Panc1 (cell line): Measurements from ENCODE around the gene LACTBL1. TPM values are rescaled to one million over a fixed set of nuclear protein-coding genes. Genes with fewer than 3 reads are reported as not detected.

Experiments used
- ATAC-seq: fragments of 200-7000 bp; cut with Tn5 transposase; 2 replicates; pipeline ENCODE4 v1.9.1; 2020; ENCODE audit warnings: mild to moderate bottlenecking, moderate library complexity
- BruUV-seq: library from RNA; stranded (reverse); fragments of 400-500 nt; replicated peaks from 2 replicates; lab custom pipeline; 2021; lab: Mats Ljungman, UMichigan
- CTCF ChIA-PET: fragments of 300-600 bp; sonication (Branson Sonifier 250); formaldehyde crosslinking; loops from one replicate; lab custom pipeline; 2022; ENCODE audit warnings: antibody characterized with exemption; lab: Charles Lee
- POLR2A ChIA-PET: fragments of 300-600 bp; sonication (Branson Sonifier 250); formaldehyde crosslinking; loops from one replicate; lab custom pipeline; 2022; ENCODE audit warnings: antibody characterized with exemption; lab: Charles Lee
- DNase-seq: peaks from one replicate; pipeline ENCODE4 v3.0.0-alpha.2; 2010; ENCODE audit warnings: low read depth, low spot score
- H3K27ac ChIP-seq: 2 replicates; pipeline ENCODE4 v1.5.1; 2011; ENCODE audit warnings: mild to moderate bottlenecking, low read length, inconsistent platforms
- H3K27me3 ChIP-seq: fragments of 200-500 bp; sonication (Bioruptor generic); 2 replicates; pipeline ENCODE4 v1.6.0; 2014; ENCODE audit warnings: low read length, inconsistent platforms; ENCODE audit not compliant: control insufficient read depth, insufficient read depth
- H3K36me3 ChIP-seq: fragments of 200-500 bp; sonication (Bioruptor generic); 2 replicates; pipeline ENCODE4 v1.5.1; 2014; ENCODE audit warnings: inconsistent platforms, mild to moderate bottlenecking, low read length, moderate library complexity; ENCODE audit not compliant: control insufficient read depth, insufficient read depth
- H3K4me1 ChIP-seq: 2 replicates; pipeline ENCODE4 v1.5.1; 2011; ENCODE audit warnings: inconsistent platforms, mild to moderate bottlenecking, low read length, moderate library complexity; ENCODE audit not compliant: control insufficient read depth, insufficient read depth
- H3K4me3 ChIP-seq, 2 experiments: 2 replicates each; pipeline ENCODE4 v1.5.1; 2011 to 2012; ENCODE audit warnings: low read depth in 2 of 2, low read length in 2 of 2, mild to moderate bottlenecking in 2 of 2, inconsistent platforms in 1 of 2, moderate library complexity in 1 of 2
- H3K9me3 ChIP-seq: fragments of 200-500 bp; sonication (Bioruptor generic); 2 replicates; pipeline ENCODE4 v1.5.1; 2014; ENCODE audit warnings: low read depth, mild to moderate bottlenecking, inconsistent platforms, low read length, moderate library complexity; ENCODE audit not compliant: control insufficient read depth, insufficient read depth
- CTCF ChIP-seq: fragments of 450-650 bp; IDR thresholded peaks from 2 replicates; pipeline ENCODE4 v1.5.1; 2017; ENCODE audit warnings: mild to moderate bottlenecking
- POLR2AphosphoS5 ChIP-seq: IDR thresholded peaks from 2 replicates; pipeline ENCODE4 v1.6.1; 2012; ENCODE audit warnings: mild to moderate bottlenecking, low read depth, low read length, moderate library complexity
- SIN3A ChIP-seq: IDR thresholded peaks from 2 replicates; pipeline ENCODE4 v1.6.1; 2012; ENCODE audit warnings: low read depth, mild to moderate bottlenecking, low read length, moderate library complexity, borderline replicate concordance; ENCODE audit not compliant: insufficient read depth
- TCF7L2 ChIP-seq: IDR thresholded peaks from 2 replicates; pipeline ENCODE4 v1.6.1; 2011; ENCODE audit warnings: mild to moderate bottlenecking, low read depth, low read length, inconsistent platforms
- in situ Hi-C: cut with HindIII; loops from 2 replicates; pipeline ENCODE4 v1.10.0; 2016; ENCODE audit warnings: low sequenced_read_pairs, low pct_unique_long_range_greater_than_20kb
- intact Hi-C: fragments of 100-400 bp; cut with micrococcal nuclease; formaldehyde crosslinking; loops from one replicate; pipeline ENCODE4 v1.10.0; 2022; ENCODE audit not compliant: unreplicated experiment
- total RNA-seq: library from RNA; stranded (reverse); gene quantifications from one replicate; pipeline ENCODE4 v1.2.1, GENCODE V29; 2021; ENCODE audit not compliant: unreplicated experiment
- TF ChIP-seq, protein P1 (sequence below), 2 experiments: IDR thresholded peaks; 2 replicates each; pipeline ENCODE4 v1.6.1; 2011 to 2012; ENCODE audit warnings: low read depth in 2 of 2, control low read depth in 1 of 2, low read length in 1 of 2, mild to moderate bottlenecking in 1 of 2, moderate library complexity in 1 of 2; ENCODE audit not compliant: insufficient read depth in 1 of 2

Gene LACTBL1
- total RNA-seq, 1 experiment from 2014 or later: not detected

DNA sequence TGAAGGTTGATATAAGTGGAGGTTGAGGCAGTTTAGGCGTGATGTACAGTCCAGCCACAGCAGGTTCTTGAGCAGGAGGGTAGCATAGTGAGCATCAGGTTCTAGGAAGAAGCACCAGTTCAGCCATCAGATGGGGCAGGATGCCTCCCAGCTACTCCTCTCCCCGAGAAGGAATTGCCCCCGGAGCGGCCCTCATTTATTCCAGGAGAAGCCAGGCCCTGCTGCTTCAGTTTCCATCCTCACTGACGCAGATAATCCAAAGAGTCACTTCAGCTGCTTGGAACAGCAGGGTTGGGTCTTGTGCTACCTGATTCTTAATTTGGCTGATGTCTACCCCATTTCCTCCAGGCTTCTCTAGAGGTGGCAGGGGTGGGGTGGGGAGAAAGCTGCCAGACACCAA is 54.7 kb downstream of the LACTBL1 start:
- in situ Hi-C loops: no loop called here
- no peaks in the 10 kb centered on the region for H3K9me3 ChIP-seq
- H3K27ac ChIP-seq: no peak overlapping the region
- H3K4me1 ChIP-seq: no peaks in the 10 kb centered on the region
- H3K27me3 ChIP-seq: no peaks in the 10 kb centered on the region
- BruUV-seq: no TSS peak
- CTCF ChIA-PET: no interaction called here
- no peak overlapping the region for H3K4me3 ChIP-seq
- POLR2A ChIA-PET: no interaction called here
- ATAC-seq (no peak), DNase-seq (no peak)
- TF ChIP-seq, protein P1, sequence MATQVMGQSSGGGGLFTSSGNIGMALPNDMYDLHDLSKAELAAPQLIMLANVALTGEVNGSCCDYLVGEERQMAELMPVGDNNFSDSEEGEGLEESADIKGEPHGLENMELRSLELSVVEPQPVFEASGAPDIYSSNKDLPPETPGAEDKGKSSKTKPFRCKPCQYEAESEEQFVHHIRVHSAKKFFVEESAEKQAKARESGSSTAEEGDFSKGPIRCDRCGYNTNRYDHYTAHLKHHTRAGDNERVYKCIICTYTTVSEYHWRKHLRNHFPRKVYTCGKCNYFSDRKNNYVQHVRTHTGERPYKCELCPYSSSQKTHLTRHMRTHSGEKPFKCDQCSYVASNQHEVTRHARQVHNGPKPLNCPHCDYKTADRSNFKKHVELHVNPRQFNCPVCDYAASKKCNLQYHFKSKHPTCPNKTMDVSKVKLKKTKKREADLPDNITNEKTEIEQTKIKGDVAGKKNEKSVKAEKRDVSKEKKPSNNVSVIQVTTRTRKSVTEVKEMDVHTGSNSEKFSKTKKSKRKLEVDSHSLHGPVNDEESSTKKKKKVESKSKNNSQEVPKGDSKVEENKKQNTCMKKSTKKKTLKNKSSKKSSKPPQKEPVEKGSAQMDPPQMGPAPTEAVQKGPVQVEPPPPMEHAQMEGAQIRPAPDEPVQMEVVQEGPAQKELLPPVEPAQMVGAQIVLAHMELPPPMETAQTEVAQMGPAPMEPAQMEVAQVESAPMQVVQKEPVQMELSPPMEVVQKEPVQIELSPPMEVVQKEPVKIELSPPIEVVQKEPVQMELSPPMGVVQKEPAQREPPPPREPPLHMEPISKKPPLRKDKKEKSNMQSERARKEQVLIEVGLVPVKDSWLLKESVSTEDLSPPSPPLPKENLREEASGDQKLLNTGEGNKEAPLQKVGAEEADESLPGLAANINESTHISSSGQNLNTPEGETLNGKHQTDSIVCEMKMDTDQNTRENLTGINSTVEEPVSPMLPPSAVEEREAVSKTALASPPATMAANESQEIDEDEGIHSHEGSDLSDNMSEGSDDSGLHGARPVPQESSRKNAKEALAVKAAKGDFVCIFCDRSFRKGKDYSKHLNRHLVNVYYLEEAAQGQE (IDR thresholded peaks at IDR 0.05; ENCODE audit: insufficient read depth in 1 of 2, low read depth in 2 of 2, low read length in 1 of 2): no peak
- no peak for TF ChIP-seq CTCF
- TF ChIP-seq POLR2AphosphoS5: no peak
- no peak for TF ChIP-seq TCF7L2
- TF ChIP-seq SIN3A: no peak
- no peaks in the 10 kb centered on the region for H3K36me3 ChIP-seq
- intact Hi-C loops: no loop called here

GRCh38 chr1:22916471-22916820 is 56.2 kb downstream of the LACTBL1 start:
- BruUV-seq: no TSS peak
- H3K27me3 ChIP-seq: no peaks in the 10 kb centered on the region
- no peak for TF ChIP-seq POLR2AphosphoS5
- DNase-seq (no peak), ATAC-seq (no peak)
- intact Hi-C loops (no loop called here), in situ Hi-C loops (no loop called here)
- no peaks in the 10 kb centered on the region for H3K9me3 ChIP-seq
- ChIA-PET POLR2A (no interaction called here), CTCF (no interaction called here)
- no peak overlapping the region for H3K4me3 ChIP-seq
- H3K4me1 ChIP-seq: no peaks in the 10 kb centered on the region
- H3K27ac ChIP-seq: no peak overlapping the region
- H3K36me3 ChIP-seq: no peaks in the 10 kb centered on the region

GRCh38 chr1:22915816-22916470 is 56.7 kb downstream of the LACTBL1 start:
- ChIA-PET POLR2A (no interaction called here), CTCF (no interaction called here)
- no peaks in the 10 kb centered on the region for H3K4me1 ChIP-seq
- no peak overlapping the region for H3K27ac ChIP-seq
- TF ChIP-seq, protein P1 (IDR thresholded peaks at IDR 0.05; ENCODE audit: insufficient read depth in 1 of 2, low read depth in 2 of 2, low read length in 1 of 2): no peak
- no peak for TF ChIP-seq CTCF
- no peak overlapping the region for H3K4me3 ChIP-seq
- in situ Hi-C loops (no loop called here), intact Hi-C loops (no loop called here)
- H3K27me3 ChIP-seq: no peaks in the 10 kb centered on the region
- no TSS peak for BruUV-seq
- no peaks in the 10 kb centered on the region for H3K9me3 ChIP-seq
- ATAC-seq: no peak
- no peaks in the 10 kb centered on the region for H3K36me3 ChIP-seq
- no peak for DNase-seq
